GM12865 (cell line): ENCODE data around the gene ATP12A.

Experiments used
- DNase-seq: peaks from one replicate; pipeline ENCODE4 v3.0.0; 2010; ENCODE audit warnings: low read depth
- H3K4me3 ChIP-seq: 2 replicates; pipeline ENCODE4 v1.5.1; 2011; ENCODE audit warnings: mild to moderate bottlenecking, low read depth, low read length, control low read depth
- TF ChIP-seq, protein P1 (sequence below): IDR thresholded peaks from 2 replicates; pipeline ENCODE4 v1.5.1; 2011; ENCODE audit warnings: low read length, control low read depth, low read depth, inconsistent platforms; ENCODE audit not compliant: insufficient read depth; ENCODE audit errors: missing control alignments

Gene ATP12A

DNA sequence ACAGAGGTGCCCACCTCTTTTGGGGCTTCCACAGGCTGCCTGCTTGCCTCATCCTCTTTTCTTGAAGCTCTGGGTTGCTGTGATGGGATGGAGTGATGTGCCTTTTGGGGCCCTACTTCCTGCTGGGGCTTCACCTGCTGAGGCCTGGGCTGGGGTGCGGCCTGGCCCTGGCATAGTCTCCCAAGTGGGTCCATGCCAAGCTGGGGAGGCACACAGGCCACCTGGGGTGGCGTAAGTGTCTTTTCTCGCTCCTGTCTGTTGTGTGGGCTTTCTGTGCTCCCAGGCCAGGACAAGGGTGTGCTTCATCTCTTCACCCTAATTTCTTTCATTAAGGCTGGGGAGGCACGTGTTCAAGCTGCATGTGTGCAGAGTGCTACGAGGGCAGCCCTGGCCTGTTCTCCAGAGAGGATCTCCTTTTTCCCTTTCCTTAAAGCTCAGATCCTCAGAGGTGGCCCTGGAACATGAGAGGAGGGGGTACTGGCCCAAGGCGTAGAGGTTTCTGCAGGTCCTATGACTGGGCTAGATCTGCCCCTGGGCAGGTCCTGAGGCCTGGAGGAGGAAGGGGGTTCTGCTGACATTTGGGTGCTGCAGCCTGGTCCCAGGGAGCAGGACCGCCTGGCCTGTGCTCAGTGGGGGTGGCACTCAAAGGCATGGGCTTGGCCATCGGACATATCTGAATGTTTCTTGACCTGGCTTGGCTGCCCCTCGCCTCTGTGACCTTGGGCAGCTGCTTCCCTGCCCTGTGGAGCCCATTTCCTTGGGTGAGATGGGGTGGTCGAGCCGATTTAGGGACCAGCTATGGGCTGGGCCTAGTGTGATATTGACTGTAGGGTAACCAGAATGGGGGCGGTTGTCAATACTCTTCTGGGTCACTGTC, 60.0 kb downstream of the ATP12A start:
- no peak overlapping the region for H3K4me3 ChIP-seq
- TF ChIP-seq, protein P1, sequence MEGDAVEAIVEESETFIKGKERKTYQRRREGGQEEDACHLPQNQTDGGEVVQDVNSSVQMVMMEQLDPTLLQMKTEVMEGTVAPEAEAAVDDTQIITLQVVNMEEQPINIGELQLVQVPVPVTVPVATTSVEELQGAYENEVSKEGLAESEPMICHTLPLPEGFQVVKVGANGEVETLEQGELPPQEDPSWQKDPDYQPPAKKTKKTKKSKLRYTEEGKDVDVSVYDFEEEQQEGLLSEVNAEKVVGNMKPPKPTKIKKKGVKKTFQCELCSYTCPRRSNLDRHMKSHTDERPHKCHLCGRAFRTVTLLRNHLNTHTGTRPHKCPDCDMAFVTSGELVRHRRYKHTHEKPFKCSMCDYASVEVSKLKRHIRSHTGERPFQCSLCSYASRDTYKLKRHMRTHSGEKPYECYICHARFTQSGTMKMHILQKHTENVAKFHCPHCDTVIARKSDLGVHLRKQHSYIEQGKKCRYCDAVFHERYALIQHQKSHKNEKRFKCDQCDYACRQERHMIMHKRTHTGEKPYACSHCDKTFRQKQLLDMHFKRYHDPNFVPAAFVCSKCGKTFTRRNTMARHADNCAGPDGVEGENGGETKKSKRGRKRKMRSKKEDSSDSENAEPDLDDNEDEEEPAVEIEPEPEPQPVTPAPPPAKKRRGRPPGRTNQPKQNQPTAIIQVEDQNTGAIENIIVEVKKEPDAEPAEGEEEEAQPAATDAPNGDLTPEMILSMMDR: no peak
- DNase-seq: no peak

DNA sequence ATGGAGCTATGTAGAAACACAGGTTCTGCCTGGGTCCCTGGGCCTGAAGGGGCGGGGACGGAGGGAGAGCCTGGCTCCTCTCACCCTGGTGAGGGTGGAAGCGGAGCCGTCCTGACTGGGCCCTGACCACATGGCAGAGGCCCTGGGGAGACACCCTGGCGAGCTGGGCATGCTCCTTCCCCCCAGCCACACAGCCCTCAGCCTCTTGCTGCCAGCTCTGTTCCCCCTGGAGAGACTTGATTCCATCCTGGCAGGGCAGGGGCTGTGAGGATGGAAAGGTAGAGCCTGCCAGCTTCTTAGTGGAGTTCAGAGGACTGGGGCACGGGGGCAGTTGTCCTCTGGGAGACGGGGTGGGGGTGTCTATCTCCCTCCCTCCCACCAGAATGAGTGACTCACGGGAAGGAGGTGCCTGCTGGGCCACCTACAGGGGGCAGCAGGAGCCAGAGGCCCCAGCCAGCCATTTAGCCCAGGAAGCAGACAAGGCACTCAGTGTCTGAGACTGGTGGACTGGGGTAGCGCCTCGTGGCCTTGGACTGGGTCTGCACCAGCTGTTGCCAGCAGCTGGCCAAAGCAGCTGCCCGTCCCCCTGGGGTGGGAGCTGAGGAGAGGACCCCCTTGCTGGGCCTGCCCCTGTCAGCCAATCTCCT, 60.9 kb downstream of the ATP12A start:
- H3K4me3 ChIP-seq: no peak overlapping the region
- TF ChIP-seq, protein P1: peak; percentile 54
- peak; percentile 55 for DNase-seq

DNA sequence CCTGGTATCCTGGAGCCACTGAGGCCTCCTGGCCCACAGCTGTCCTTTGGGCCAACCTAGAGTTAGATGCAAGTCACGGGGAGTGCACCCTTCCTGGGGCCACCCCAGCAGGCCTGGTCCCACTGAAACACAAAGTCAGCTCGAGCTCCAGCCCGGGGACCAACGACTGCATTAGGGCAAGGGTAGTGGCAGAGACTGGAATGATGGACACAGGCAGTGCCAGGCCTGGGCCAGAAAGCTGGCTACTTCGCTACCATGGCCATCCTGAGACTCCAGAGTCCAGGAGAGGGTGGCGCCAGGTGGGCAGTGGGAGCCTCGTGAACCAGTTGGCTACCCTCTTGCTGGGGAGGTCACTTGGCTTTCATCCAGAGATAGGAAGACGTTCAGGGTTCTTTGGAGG, 61.6 kb downstream of the ATP12A start:
- DNase-seq: no peak
- TF ChIP-seq, protein P1: no peak

DNA sequence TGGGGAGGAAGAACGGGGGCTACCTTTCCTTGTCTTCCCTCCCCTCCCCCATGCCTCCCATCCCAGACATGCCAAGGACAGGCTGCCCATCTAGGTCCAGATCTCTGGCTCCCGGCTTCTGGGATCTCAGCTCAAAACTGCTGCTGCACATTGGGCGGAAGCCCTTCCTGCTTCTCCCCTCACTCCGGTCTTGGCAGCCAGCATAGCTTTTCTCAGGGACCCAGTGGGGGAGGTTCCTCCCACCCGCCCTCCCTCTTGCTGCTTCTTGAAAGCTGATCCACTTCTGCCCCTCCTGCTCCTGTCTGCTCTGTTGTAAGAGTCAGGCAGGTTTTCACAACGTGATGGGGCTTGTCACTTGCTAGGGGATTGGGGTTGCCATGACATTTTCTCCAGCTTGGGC, 62.1 kb downstream of the ATP12A start:
- H3K4me3 ChIP-seq: no peak overlapping the region
- DNase-seq: no peak
- TF ChIP-seq, protein P1: no peak

More for the DNA sequence above, 61.6 kb downstream of the ATP12A start:
- H3K4me3 ChIP-seq: no peak overlapping the region

DNA sequence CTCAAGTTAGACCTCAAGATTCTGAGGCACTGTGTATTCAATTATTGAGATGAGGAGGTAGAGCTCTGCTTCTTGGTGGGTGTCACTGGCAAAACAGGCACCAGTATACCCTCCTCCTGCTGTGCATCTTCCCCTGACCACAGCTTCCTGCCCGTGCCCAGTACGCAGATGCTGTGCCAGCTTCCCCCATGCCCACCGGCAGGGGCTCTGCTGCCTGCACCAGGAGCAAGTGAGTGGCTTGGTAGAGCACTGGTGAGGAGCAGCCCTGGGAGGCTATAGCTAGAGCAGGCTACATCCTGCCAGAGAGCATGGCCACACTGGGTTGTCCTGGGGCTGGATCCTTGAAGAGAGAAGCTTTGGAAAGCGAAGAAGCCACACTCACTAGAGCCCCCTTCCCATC, 62.8 kb downstream of the ATP12A start:
- TF ChIP-seq, protein P1: no peak
- no peak overlapping the region for H3K4me3 ChIP-seq
- no peak for DNase-seq

DNA sequence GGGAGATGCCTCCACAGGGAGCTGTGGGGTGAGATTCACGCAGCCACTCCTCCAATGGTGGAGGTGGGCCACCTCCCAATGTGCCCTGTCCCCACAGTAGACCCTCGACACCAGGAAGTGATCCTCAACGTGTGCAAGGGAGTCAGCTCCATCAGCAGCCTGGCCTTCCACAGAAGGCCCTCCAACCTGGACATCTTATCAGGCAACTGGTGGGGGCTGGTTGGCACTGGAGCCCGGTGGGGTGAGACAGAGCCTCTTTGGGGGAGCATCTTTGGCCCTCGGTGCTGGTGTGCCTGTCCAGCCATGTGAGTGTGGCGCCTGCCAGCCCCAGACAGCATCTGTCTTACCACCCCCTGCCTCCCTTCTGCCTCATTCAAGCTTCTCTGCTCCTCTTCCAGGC, 64.0 kb downstream of the ATP12A start:
- H3K4me3 ChIP-seq: no peak overlapping the region
- TF ChIP-seq, protein P1: no peak
- DNase-seq: no peak

DNA sequence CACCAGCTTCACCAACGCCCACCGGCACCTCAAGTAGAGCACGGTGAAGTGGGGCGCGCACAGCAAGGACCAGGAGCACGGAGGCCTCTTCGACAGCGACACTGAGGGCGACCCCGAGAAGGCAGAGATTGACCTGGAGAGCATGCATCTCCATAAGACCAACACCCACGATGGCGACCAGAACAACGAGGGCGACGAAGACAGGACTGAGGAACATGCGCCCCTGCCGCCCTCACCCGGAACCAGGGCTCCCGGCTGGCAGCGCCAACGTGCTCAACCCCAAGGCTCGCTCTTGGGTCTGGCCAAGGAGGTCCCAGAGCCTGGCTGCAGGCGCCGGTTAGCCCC, 65.3 kb downstream of the ATP12A start:
- no peak for DNase-seq
- no peak overlapping the region for H3K4me3 ChIP-seq
- TF ChIP-seq, protein P1: no peak
